ENCODE results near the gene SMYD4.

The SMYD4 gene

DNA sequence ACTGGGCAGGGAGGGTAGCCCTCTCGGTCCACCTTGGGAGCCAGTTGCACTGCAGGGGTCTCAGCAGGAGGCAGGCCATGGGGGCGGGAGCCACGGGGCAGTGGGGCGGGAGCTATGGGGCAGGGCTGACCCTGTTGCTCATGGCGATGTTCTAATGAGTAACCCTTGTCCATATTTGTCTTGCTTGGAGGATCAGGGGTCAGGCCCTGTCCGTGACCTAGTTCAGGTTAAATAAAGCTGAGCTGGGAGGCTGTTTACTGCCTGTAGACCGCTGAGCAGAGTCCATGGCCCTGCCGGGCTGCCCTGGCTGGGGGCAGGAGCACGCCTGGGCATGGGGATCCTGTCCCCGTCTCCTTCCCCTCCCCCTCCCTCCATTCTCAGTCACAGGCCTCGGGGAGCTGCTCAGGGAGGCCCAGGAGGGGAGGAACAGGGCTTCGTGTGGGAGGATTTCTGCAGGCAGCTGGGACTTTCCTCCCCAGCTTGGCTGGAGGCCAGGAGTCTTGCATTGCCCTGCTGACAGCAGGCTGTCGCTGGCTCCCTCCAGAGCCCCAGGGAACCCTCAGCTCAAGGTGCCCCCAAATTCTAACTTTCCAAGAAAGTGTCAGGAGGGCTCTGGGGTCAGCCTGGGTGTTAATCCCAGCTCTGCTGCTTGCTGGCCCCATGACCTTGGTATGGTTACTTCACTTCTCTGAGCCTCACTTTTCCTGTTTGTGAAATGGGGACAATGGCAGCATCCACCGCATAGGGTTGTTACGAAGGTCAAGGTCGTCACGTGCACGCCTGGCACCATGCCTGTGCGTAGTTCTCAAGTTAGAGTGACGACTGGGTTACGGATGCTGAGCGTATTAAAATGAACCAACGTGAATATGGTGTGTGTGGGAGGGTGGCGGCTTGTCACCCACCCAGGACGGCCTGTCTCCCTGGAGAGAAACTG, 93.1 kb downstream of the SMYD4 start:
- FAIRE-seq: peak; percentile 88
- peak; percentile 59 for DNase-seq (ENCODE audit: insufficient read length, low spot score)

DNA sequence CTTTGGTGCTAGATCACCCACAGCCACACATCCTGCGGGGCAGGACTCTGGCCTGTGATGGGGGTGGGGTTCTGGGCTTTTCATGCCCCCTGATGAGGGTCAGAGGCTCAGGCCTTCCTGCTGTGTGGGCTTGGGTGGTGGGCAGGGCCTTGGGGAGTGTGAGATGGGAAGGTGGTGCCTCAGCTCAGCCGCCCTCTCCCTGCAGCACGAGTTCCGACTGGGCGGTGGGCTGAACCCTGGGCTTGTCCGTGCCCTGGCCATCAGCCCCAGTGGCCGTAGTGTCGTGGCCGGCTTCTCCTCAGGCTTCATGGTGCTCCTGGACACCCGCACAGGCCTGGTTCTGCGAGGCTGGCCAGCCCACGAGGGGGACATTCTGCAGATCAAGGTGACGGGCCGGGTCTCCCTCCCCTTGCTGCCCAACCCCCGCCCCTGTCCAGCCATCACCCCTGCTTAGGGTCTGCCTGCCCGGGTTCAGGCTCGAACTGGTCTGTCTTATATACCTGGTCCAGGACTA, 93.8 kb downstream of the SMYD4 start:
- FAIRE-seq (peak; percentile 28), DNase-seq (ENCODE audit: insufficient read length, low spot score) (no peak)

DNA sequence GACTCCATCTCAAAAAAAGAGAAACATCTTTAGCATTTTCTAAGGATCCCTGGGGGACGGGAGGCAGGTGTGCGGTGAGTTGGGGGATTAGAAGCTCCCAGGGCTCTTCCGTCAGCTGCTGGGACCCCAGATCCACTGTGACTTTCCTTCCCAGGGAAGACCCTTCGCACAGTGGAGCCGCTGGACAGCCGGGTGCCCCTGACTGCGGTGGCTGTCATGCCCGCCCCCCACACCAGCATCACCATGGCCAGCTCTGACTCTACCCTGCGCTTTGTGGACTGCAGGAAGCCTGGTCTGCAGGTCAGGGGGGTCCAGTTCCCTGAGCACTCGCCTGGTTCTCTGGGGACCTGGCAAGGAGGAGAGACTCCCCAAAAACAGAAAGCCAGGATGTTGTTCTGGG, 94.3 kb downstream of the SMYD4 start:
- DNase-seq (ENCODE audit: insufficient read length, low spot score): no peak
- FAIRE-seq: no peak

DNA sequence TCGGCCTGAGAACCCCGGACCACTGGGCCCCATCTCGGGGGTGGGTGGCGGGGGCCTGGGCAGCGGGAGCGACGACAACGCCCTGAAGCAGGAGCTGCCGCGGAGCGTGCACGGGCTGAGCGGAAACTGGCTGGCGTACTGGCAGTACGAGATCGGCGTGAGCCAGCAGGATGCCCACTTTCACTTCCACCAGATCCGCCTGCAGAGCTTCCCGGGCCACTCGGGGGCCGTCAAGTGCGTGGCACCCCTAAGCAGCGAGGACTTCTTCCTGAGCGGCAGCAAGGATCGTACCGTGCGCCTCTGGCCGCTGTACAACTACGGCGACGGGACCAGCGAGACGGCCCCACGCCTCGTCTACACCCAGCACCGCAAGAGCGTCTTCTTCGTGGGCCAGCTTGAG, 95.9 kb downstream of the SMYD4 start:
- no peak for FAIRE-seq
- DNase-seq (ENCODE audit: insufficient read length, low spot score): no peak

DNA sequence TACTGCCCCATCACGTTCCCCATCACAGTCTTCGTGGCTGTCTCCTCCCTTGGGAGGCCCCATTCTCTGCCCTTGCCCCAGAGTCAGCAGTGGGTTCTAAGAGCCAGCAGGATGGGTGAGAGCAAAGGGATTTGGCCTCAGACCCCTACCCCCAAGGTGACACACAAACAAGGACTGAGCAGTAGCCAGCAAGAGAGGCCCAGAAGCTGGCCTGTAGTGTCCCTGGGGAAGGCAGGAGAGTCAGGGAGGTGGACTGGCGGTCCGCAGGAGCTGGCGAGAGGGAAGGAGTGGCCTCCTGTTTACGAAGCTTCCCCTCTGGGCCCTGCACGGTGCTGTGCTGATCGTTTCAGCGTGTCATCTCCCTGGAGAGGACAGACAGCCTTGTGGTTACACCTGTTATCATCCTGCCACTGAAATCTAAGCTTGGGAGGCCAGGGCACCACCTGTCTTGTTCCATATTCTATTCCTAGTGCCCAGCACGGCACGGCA, 96.8 kb downstream of the SMYD4 start:
- FAIRE-seq: no peak
- no peak for DNase-seq (ENCODE audit: insufficient read length, low spot score)

DNA sequence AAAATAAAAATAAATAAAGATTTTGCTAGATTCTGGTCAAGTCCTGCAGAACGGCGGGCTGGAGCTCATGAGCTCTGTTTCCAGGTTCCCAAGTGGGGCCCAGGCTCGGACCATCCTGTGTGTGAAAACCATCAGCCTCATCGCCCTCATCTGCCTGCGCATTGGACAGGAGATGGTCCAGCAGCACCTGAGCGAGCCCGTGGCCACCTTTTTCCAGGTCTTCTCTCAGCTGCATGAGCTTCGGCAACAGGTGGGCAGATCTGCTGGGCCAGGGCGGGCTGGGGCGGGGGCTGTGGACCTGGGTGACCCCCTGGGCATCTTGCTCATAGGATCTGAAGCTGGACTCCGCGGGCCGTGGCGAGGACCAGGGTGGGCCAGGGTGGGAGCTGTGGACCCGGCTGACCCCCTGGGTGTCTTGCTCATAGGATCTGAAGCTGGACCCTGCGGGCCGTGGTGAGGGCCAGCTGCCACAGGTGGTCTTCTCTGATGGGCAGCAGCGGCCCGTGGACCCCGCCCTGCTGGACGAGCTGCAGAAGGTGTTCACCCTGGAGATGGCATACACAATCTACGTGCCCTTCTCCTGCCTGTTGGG, 97.4 kb downstream of the SMYD4 start:
- DNase-seq (ENCODE audit: insufficient read length, low spot score) (no peak), FAIRE-seq (no peak)

DNA sequence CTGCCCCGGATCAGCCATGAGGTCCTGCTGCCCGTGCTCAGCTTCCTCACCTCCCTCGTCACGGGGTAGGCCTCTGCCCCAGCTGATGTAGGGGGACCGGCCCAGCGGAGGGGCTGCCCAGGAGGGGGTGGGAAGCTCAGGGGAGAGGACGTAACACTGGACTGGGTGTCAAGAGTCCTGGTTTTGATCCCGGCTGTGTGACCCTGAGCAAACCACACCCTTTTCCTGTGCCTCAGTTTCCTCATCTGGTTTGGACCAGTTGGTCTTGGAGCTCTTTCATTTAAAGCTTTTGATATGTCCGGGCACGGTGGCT, 98.6 kb downstream of the SMYD4 start:
- FAIRE-seq (no peak), DNase-seq (ENCODE audit: insufficient read length, low spot score) (no peak)

DNA sequence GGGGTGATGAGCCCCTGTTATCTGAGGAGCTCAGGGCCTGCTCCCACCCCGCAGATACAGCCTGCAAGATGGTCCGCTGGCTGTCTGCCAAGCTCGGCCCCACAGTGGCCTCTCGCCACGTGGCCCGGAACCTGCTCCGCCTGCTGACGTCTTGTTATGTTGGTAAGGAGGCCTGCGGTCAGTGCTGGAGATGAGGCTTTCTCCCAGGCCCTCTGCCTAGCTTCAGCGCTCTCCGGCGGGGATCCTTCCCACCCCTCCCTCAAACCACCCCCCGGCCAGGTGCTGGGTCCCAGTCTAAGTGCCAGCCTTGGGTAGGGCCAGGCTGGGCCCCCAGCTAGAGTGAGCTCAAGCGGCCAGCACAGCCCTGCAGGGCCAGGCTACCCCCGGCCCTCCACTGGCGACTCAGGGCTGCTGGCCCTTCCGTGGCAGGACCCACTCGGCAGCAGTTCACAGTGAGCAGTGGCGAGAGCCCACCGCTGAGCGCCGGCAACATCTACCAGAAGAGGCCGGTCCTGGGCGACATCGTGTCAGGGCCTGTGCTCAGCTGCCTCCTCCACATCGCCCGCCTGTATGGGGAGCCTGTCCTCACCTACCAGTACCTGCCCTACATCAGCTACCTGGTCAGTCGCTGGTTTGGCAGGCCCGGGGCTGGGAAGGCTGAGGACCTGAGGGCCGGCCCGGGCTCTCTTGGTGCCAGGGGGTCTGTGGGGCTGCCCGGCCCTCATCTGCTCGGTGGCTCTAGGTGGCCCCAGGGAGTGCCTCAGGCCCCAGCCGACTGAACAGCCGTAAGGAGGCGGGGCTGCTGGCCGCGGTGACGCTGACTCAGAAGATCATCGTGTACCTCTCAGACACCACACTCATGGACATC, 99.1 kb downstream of the SMYD4 start:
- no peak for DNase-seq (ENCODE audit: insufficient read length, low spot score)

DNA sequence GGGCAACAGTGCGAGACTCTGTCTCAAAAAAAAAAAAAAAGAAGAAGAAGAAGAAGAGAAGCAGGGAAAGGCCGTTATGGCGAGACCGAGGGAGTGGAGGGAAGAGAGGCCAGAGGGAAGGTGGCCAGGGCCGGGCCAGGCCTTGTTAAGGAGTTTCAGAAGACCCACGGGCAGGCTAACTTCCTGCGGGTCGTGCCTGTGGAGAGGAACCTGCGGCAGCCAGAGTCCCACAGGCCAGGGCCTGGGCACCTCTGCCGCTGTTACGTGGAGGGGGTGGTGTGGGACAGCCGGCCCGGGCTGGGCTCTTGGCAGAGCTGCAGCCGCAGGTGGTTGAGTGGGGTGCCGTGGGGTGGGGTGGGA, 99.8 kb downstream of the SMYD4 start:
- no peak for DNase-seq (ENCODE audit: insufficient read length, low spot score)
- FAIRE-seq: no peak

More for the DNA sequence above, 99.1 kb downstream of the SMYD4 start:
- FAIRE-seq: peak; percentile 36

Measured in HTR-8/SVneo (cell line).